Fibroblast of skin of left quadriceps (primary cell): Measurements from ENCODE around the gene ATRN.

Experiments used
- DNase-seq, 2 experiments: peaks; one replicate each; pipeline ENCODE4 v3.0.0-alpha.2; 2013; ENCODE audit warnings: low read depth in 2 of 2

Gene ATRN

GRCh38 chr20:3627476-3627875 lies 156.7 kb downstream of the ATRN start:
- DNase-seq = no peak

GRCh38 chr20:3628502-3629314 lies 157.9 kb downstream of the ATRN start:
- no peak for DNase-seq

GRCh38 chr20:3629893-3630292 lies 159.1 kb downstream of the ATRN start:
- no peak for DNase-seq

GRCh38 chr20:3630429-3630828 lies 159.6 kb downstream of the ATRN start:
- no peak for DNase-seq

GRCh38 chr20:3631534-3631933 lies 160.7 kb downstream of the ATRN start:
- DNase-seq = no peak

- DNase-seq = no peak
These were observed 161.6 kb downstream of the ATRN start for GRCh38 chr20:3632311-3633004.

GRCh38 chr20:3633913-3634478 lies 163.2 kb downstream of the ATRN start:
- DNase-seq = no peak

- no peak for DNase-seq
These were observed 164.5 kb downstream of the ATRN start for GRCh38 chr20:3635346-3635745.

- DNase-seq = no peak
These were observed 169.4 kb downstream of the ATRN start for GRCh38 chr20:3640259-3640658.

GRCh38 chr20:3645309-3646066 lies 174.7 kb downstream of the ATRN start:
- no peak for DNase-seq

GRCh38 chr20:3646067-3646440 lies 175.2 kb downstream of the ATRN start:
- DNase-seq = no peak

- no peak for DNase-seq
These were observed 175.8 kb downstream of the ATRN start for GRCh38 chr20:3646651-3647050.

- no peak for DNase-seq
These were observed 176.7 kb downstream of the ATRN start for GRCh38 chr20:3647473-3647872.

GRCh38 chr20:3648951-3649350 lies 178.1 kb downstream of the ATRN start:
- no peak for DNase-seq

GRCh38 chr20:3651204-3651962 lies 180.6 kb downstream of the ATRN start:
- no peak for DNase-seq

- no peak for DNase-seq
These were observed 181.4 kb downstream of the ATRN start for GRCh38 chr20:3652221-3652620.

- no peak for DNase-seq
These were observed 182.1 kb downstream of the ATRN start for GRCh38 chr20:3652676-3653596.

GRCh38 chr20:3653921-3654320 lies 183.1 kb downstream of the ATRN start:
- no peak for DNase-seq

- DNase-seq = no peak
These were observed 183.7 kb downstream of the ATRN start for GRCh38 chr20:3654326-3655130.

- no peak for DNase-seq
These were observed 184.2 kb downstream of the ATRN start for GRCh38 chr20:3655131-3655405.
